ENCODE measurements around the gene RRAS2.

- TF ChIP-seq EZH2 (IDR thresholded peaks at IDR 0.05; ENCODE audit: borderline replicate concordance, low read length) = no peak
- no peak for TF ChIP-seq CTCF (conservative IDR thresholded peaks at IDR 0.05 in 1 of 2, IDR thresholded peaks at IDR 0.05 in 1 of 2; ENCODE audit: extremely low read depth in 1 of 2, insufficient read depth in 1 of 2, low read depth in 1 of 2, low read length in 2 of 2)
These were observed 17.9 kb upstream of the RRAS2 start for GRCh38 chr11:14376920-14377319.
